Mesendoderm (in vitro differentiated cells): ENCODE measurements around the gene PTPN9.

ENCODE experiments used
- DNase-seq: peaks from one replicate; pipeline ENCODE4 v3.0.0; 2013
- H2AK5ac ChIP-seq: 2 replicates; pipeline ENCODE4 v1.6.1; 2013; ENCODE audit warnings: low read length, inconsistent platforms
- H2BK120ac ChIP-seq: 2 replicates; pipeline ENCODE4 v1.6.1; 2013; ENCODE audit warnings: low read depth, mild to moderate bottlenecking, low read length, moderate library complexity, mixed read lengths
- H2BK15ac ChIP-seq: replicated peaks from 2 replicates; pipeline ENCODE4 v1.6.1; 2013; ENCODE audit warnings: low read depth, mild to moderate bottlenecking, moderate library complexity
- H2BK5ac ChIP-seq: 2 replicates; pipeline ENCODE4 v1.6.1; 2013; ENCODE audit warnings: low read length, inconsistent platforms
- H3K18ac ChIP-seq: 2 replicates; pipeline ENCODE4 v1.6.1; 2013; ENCODE audit warnings: mild to moderate bottlenecking, low read length, mixed read lengths
- H3K23ac ChIP-seq: one replicate; pipeline ENCODE4 v1.6.1; 2013; ENCODE audit warnings: low read length
- H3K27ac ChIP-seq: 2 replicates; pipeline ENCODE4 v1.5.1; 2013; ENCODE audit warnings: low read depth, mild to moderate bottlenecking, inconsistent platforms, low read length, moderate library complexity
- H3K27me3 ChIP-seq: 2 replicates; pipeline ENCODE4 v1.6.1; 2013; ENCODE audit warnings: low read length, control low read depth, mild to moderate bottlenecking, inconsistent platforms; ENCODE audit not compliant: insufficient read depth, poor library complexity
- H3K36me3 ChIP-seq: 2 replicates; pipeline ENCODE4 v1.6.1; 2013; ENCODE audit warnings: low read length, inconsistent platforms; ENCODE audit not compliant: control insufficient read depth, insufficient read depth
- H3K4ac ChIP-seq: one replicate; pipeline ENCODE4 v1.6.1; 2013; ENCODE audit warnings: low read depth, mild to moderate bottlenecking, low read length, moderate library complexity
- H3K4me1 ChIP-seq: 2 replicates; pipeline ENCODE4 v1.6.1; 2013; ENCODE audit warnings: low read depth, low read length, inconsistent platforms; ENCODE audit not compliant: control insufficient read depth
- H3K4me2 ChIP-seq: 2 replicates; pipeline ENCODE4 v1.6.1; 2013; ENCODE audit warnings: low read length
- H3K4me3 ChIP-seq: 2 replicates; pipeline ENCODE4 v1.5.1; 2013; ENCODE audit warnings: mild to moderate bottlenecking, low read length
- H3K56ac ChIP-seq: one replicate; pipeline ENCODE4 v1.6.1; 2013; ENCODE audit warnings: low read length
- H3K79me1 ChIP-seq: 2 replicates; pipeline ENCODE4 v1.6.1; 2013; ENCODE audit warnings: low read length, inconsistent platforms
- H3K79me2 ChIP-seq: 2 replicates; pipeline ENCODE4 v1.6.1; 2013; ENCODE audit warnings: mild to moderate bottlenecking, low read length; ENCODE audit not compliant: control insufficient read depth, insufficient read depth
- H3K9ac ChIP-seq: 2 replicates; pipeline ENCODE4 v1.6.1; 2013; ENCODE audit warnings: low read length, inconsistent platforms
- H4K5ac ChIP-seq: one replicate; pipeline ENCODE4 v1.6.1; 2013; ENCODE audit warnings: low read length
- H4K8ac ChIP-seq: one replicate; pipeline ENCODE4 v1.6.1; 2013; ENCODE audit warnings: low read depth, mild to moderate bottlenecking, control low read depth, low read length, moderate library complexity
- WGBS: extraction: QIAGEN DNeasy Blood & Tissue Kit; methylation state at CpG from one replicate; pipeline ENCODE4 v1.1.7; 2013; ENCODE audit warnings: low lambda C conversion rate, missing lambda C conversion rate; ENCODE audit not compliant: insufficient coverage; ENCODE audit errors: extremely low coverage; 5-methylcytosine and 5-hydroxymethylcytosine counted together

The PTPN9 gene

GRCh38 chr15:75616766-75617165 is 37.7 kb upstream of the PTPN9 start:
- Histone ChIP-seq H3K4me1 (no peaks in the 10 kb centered on the region), H3K4me3 (no peak overlapping the region), H2BK15ac (no peak overlapping the region), H3K79me2 (no peaks in the 10 kb centered on the region), H3K56ac (no peak overlapping the region), H2BK120ac (no peak overlapping the region), H2AK5ac (no peak overlapping the region), H4K5ac (no peak overlapping the region), H3K23ac (no peak overlapping the region), H4K8ac (no peak overlapping the region), H3K36me3 (peaks cover 8% of the 10 kb centered on the region), H3K27me3 (no peaks in the 10 kb centered on the region), H3K4me2 (no peak overlapping the region), H3K4ac (no peak overlapping the region), H3K79me1 (no peaks in the 10 kb centered on the region), H3K9ac (no peak overlapping the region), H2BK5ac (no peak overlapping the region), H3K27ac (no peak overlapping the region), H3K18ac (no peak overlapping the region)
- DNase-seq, result no peak

- Histone ChIP-seq H3K4me2 (no peak overlapping the region), H3K27me3 (no peaks in the 10 kb centered on the region), H3K79me2 (no peaks in the 10 kb centered on the region), H4K5ac (no peak overlapping the region), H3K4ac (no peak overlapping the region), H3K9ac (no peak overlapping the region), H3K4me3 (no peak overlapping the region), H3K27ac (no peak overlapping the region), H2AK5ac (no peak overlapping the region), H2BK120ac (no peak overlapping the region), H4K8ac (no peak overlapping the region), H3K18ac (no peak overlapping the region), H3K23ac (no peak overlapping the region), H3K4me1 (no peaks in the 10 kb centered on the region), H3K56ac (no peak overlapping the region), H2BK15ac (no peak overlapping the region), H3K79me1 (no peaks in the 10 kb centered on the region), H2BK5ac (no peak overlapping the region), H3K36me3 (peaks cover 3% of the 10 kb centered on the region)
- DNase-seq, result no peak
- WGBS, result no CpG with 5 or more reads among the region's 6 CpGs
Measured at GRCh38 chr15:75606711-75607699, 27.9 kb upstream of the PTPN9 start.

GRCh38 chr15:75606026-75606425 is 26.9 kb upstream of the PTPN9 start:
- H3K4me2 ChIP-seq, result no peak overlapping the region
- peaks cover 3% of the 10 kb centered on the region for H3K36me3 ChIP-seq
- no peaks in the 10 kb centered on the region for H3K4me1 ChIP-seq
- H3K4ac ChIP-seq, result no peak overlapping the region
- no peak overlapping the region for H2BK15ac ChIP-seq
- H4K8ac ChIP-seq, result no peak overlapping the region
- H3K79me1 ChIP-seq, result no peaks in the 10 kb centered on the region
- H3K9ac ChIP-seq, result no peak overlapping the region
- H2AK5ac ChIP-seq, result no peak overlapping the region
- H3K79me2 ChIP-seq, result no peaks in the 10 kb centered on the region
- DNase-seq, result no peak
- H2BK120ac ChIP-seq, result no peak overlapping the region
- no peak overlapping the region for H3K23ac ChIP-seq
- no CpG with 5 or more reads among the region's 8 CpGs for WGBS
- H3K18ac ChIP-seq, result no peak overlapping the region
- H3K27me3 ChIP-seq, result no peaks in the 10 kb centered on the region
- no peak overlapping the region for H3K27ac ChIP-seq
- no peak overlapping the region for H2BK5ac ChIP-seq
- no peak overlapping the region for H3K4me3 ChIP-seq
- H3K56ac ChIP-seq, result no peak overlapping the region
- no peak overlapping the region for H4K5ac ChIP-seq

GRCh38 chr15:75599401-75599800 is 20.3 kb upstream of the PTPN9 start:
- no peak overlapping the region for H2BK5ac ChIP-seq
- WGBS, result no CpG with 5 or more reads among the region's 2 CpGs
- no peak for DNase-seq
- H3K4me1 ChIP-seq, result no peaks in the 10 kb centered on the region
- H3K27me3 ChIP-seq, result no peaks in the 10 kb centered on the region
- no peak overlapping the region for H4K5ac ChIP-seq
- no peak overlapping the region for H2AK5ac ChIP-seq
- H2BK15ac ChIP-seq, result no peak overlapping the region
- H3K23ac ChIP-seq, result no peak overlapping the region
- H3K79me2 ChIP-seq, result no peaks in the 10 kb centered on the region
- no peak overlapping the region for H3K4ac ChIP-seq
- H4K8ac ChIP-seq, result no peak overlapping the region
- H3K36me3 ChIP-seq, result peaks cover 4% of the 10 kb centered on the region
- H3K79me1 ChIP-seq, result no peaks in the 10 kb centered on the region
- H3K4me2 ChIP-seq, result no peak overlapping the region
- H3K56ac ChIP-seq, result no peak overlapping the region
- H3K4me3 ChIP-seq, result no peak overlapping the region
- no peak overlapping the region for H2BK120ac ChIP-seq
- no peak overlapping the region for H3K27ac ChIP-seq
- no peak overlapping the region for H3K9ac ChIP-seq
- H3K18ac ChIP-seq, result no peak overlapping the region

GRCh38 chr15:75598361-75598760 is 19.2 kb upstream of the PTPN9 start:
- no CpG with 5 or more reads among the region's 4 CpGs for whole genome bisulfite sequencing
- no peak overlapping the region for H3K9ac ChIP-seq
- H2BK120ac ChIP-seq, result no peak overlapping the region
- H3K18ac ChIP-seq, result no peak overlapping the region
- no peaks in the 10 kb centered on the region for H3K4me1 ChIP-seq
- no peak overlapping the region for H2AK5ac ChIP-seq
- H2BK15ac ChIP-seq, result no peak overlapping the region
- no peak overlapping the region for H2BK5ac ChIP-seq
- H3K79me2 ChIP-seq, result no peaks in the 10 kb centered on the region
- no peak overlapping the region for H4K5ac ChIP-seq
- H3K4ac ChIP-seq, result no peak overlapping the region
- no peak overlapping the region for H3K56ac ChIP-seq
- peaks cover 4% of the 10 kb centered on the region for H3K36me3 ChIP-seq
- H3K27me3 ChIP-seq, result no peaks in the 10 kb centered on the region
- DNase-seq, result no peak
- no peak overlapping the region for H3K23ac ChIP-seq
- no peak overlapping the region for H3K4me2 ChIP-seq
- H3K27ac ChIP-seq, result no peak overlapping the region
- no peaks in the 10 kb centered on the region for H3K79me1 ChIP-seq
- H4K8ac ChIP-seq, result no peak overlapping the region
- no peak overlapping the region for H3K4me3 ChIP-seq
